HG02885 (cell line): ENCODE data around the gene GRIP1.
"Not testable (repeated sequence)": the region's sequence is repeated elsewhere in the genome, so short reads cannot be mapped to it uniquely, and the experiment has no call there.

Experiments
- ATAC-seq: cut with Tn5 transposase; IDR thresholded peaks from one replicate; pipeline ENCODE4 v1.9.1; 2021; ENCODE audit warnings: mild to moderate bottlenecking; ENCODE audit not compliant: unreplicated experiment, poor library complexity

Gene GRIP1

GRCh38 chr12:66549050-66549389, 129.9 kb downstream of the GRIP1 start:
- peak; percentile 16 for ATAC-seq

GRCh38 chr12:66548338-66549049, 130.4 kb downstream of the GRIP1 start:
- peak; percentile 64 for ATAC-seq

GRCh38 chr12:66541426-66541825, 137.4 kb downstream of the GRIP1 start:
- ATAC-seq = no peak

GRCh38 chr12:66539431-66539830, 139.4 kb downstream of the GRIP1 start:
- ATAC-seq = no peak

GRCh38 chr12:66538970-66539369, 139.9 kb downstream of the GRIP1 start:
- ATAC-seq = no peak

- no peak for ATAC-seq
These were observed 141.0 kb downstream of the GRIP1 start for GRCh38 chr12:66537876-66538275.

GRCh38 chr12:66533767-66534166, 145.1 kb downstream of the GRIP1 start:
- no peak for ATAC-seq

- ATAC-seq = no peak
These were observed 147.1 kb downstream of the GRIP1 start for GRCh38 chr12:66531766-66532165.

- no peak for ATAC-seq
These were observed 148.9 kb downstream of the GRIP1 start for GRCh38 chr12:66529934-66530333.

GRCh38 chr12:66516561-66516960, 162.3 kb downstream of the GRIP1 start:
- no peak for ATAC-seq

- ATAC-seq = no peak
These were observed 162.7 kb downstream of the GRIP1 start for GRCh38 chr12:66516133-66516532.

GRCh38 chr12:66514581-66514980, 164.3 kb downstream of the GRIP1 start:
- no peak for ATAC-seq

- no peak for ATAC-seq
These were observed 170.9 kb downstream of the GRIP1 start for GRCh38 chr12:66508025-66508424.

- ATAC-seq = no peak
These were observed 175.1 kb downstream of the GRIP1 start for GRCh38 chr12:66503746-66504145.

GRCh38 chr12:66502911-66503310, 176.0 kb downstream of the GRIP1 start:
- ATAC-seq = no peak

GRCh38 chr12:66500841-66501240, 178.0 kb downstream of the GRIP1 start:
- ATAC-seq = peak; percentile 96

- ATAC-seq = no peak
These were observed 178.8 kb downstream of the GRIP1 start for GRCh38 chr12:66500091-66500490.

GRCh38 chr12:66499000-66499399, 179.9 kb downstream of the GRIP1 start:
- no peak for ATAC-seq

GRCh38 chr12:66498059-66498458, 180.8 kb downstream of the GRIP1 start:
- ATAC-seq = not testable (repeated sequence)

- ATAC-seq = no peak
These were observed 181.6 kb downstream of the GRIP1 start for GRCh38 chr12:66497008-66497897.

- ATAC-seq = no peak
These were observed 182.3 kb downstream of the GRIP1 start for GRCh38 chr12:66496595-66496994.

- ATAC-seq = no peak
These were observed 183.2 kb downstream of the GRIP1 start for GRCh38 chr12:66495709-66496108.
